Smooth muscle cell (in vitro differentiated cells): Measurements from ENCODE around the gene CNRIP1. TPM values are rescaled to one million over a fixed set of nuclear protein-coding genes. Genes with fewer than 3 reads are reported as not detected.
A peak's percentile ranks its signal among the peaks of the same experiment; 100 is the strongest.

Experiments
- DNase-seq: peaks from one replicate; lab custom pipeline; 2025; ENCODE audit not compliant: unreplicated experiment; lab: John Stamatoyannopoulos, UW
- H2AFZ ChIP-seq: fragments of 200-600 bp; sonication (generic); 2 replicates; pipeline ENCODE4 v1.6.0; 2016; ENCODE audit warnings: antibody characterized with exemption, low read depth, mild to moderate bottlenecking
- H3F3A ChIP-seq: fragments of 200-600 bp; sonication (generic); 2 replicates; pipeline ENCODE4 v1.6.0; 2017; ENCODE audit warnings: antibody characterized with exemption, low read depth
- H3K27ac ChIP-seq: fragments of 200-600 bp; sonication (generic); 2 replicates; pipeline ENCODE4 v1.5.1; 2016; ENCODE audit warnings: low read depth, mild to moderate bottlenecking
- H3K27me3 ChIP-seq: fragments of 200-600 bp; sonication (generic); 2 replicates; pipeline ENCODE4 v1.6.1; 2016; ENCODE audit warnings: low read depth, mild to moderate bottlenecking
- H3K36me3 ChIP-seq: fragments of 200-600 bp; sonication (generic); 2 replicates; pipeline ENCODE4 v1.5.1; 2016; ENCODE audit warnings: low read depth
- H3K4me1 ChIP-seq: fragments of 200-600 bp; sonication (generic); 2 replicates; pipeline ENCODE4 v1.5.1; 2016; ENCODE audit warnings: low read depth
- H3K4me2 ChIP-seq: fragments of 200-600 bp; sonication (generic); 2 replicates; pipeline ENCODE4 v1.6.0; 2016; ENCODE audit warnings: mild to moderate bottlenecking
- H3K4me3 ChIP-seq: fragments of 200-600 bp; sonication (generic); 2 replicates; pipeline ENCODE4 v1.5.1; 2016; ENCODE audit warnings: mild to moderate bottlenecking
- H3K79me2 ChIP-seq: fragments of 200-600 bp; sonication (generic); 2 replicates; pipeline ENCODE4 v1.6.0; 2016; ENCODE audit warnings: low read depth, mild to moderate bottlenecking
- H3K9ac ChIP-seq: fragments of 200-600 bp; sonication (generic); 2 replicates; pipeline ENCODE4 v1.6.0; 2016; ENCODE audit warnings: low read depth
- H3K9me3 ChIP-seq: fragments of 200-600 bp; sonication (generic); replicated peaks from 2 replicates; pipeline ENCODE4 v1.5.1; 2016; ENCODE audit warnings: low read depth
- H4K20me1 ChIP-seq: fragments of 200-600 bp; sonication (generic); 2 replicates; pipeline ENCODE4 v1.6.0; 2016; ENCODE audit warnings: low read depth
- WGBS: methylation state at CpG from one replicate; pipeline ENCODE4 v1.1.7; 2016; ENCODE audit warnings: low lambda C conversion rate; 5-methylcytosine and 5-hydroxymethylcytosine counted together
- polyA plus RNA-seq: library from polyadenylated mRNA; unstranded; fragments of >200 nt; fragmentation: Nextera tagmentation; extraction: Ambion mirVana; gene quantifications from 2 replicates; pipeline ENCODE4 v1.2.1, GENCODE V29; 2016
- total RNA-seq: library from RNA; depleted of rRNA; stranded (reverse); fragments of >200 nt; gene quantifications from 2 replicates; pipeline ENCODE4 v1.2.3, GENCODE V29; 2014
- TF ChIP-seq, protein P1 (sequence below): fragments of 200-600 bp; sonication (generic); IDR thresholded peaks from 2 replicates; pipeline ENCODE4 v1.5.1; 2017; ENCODE audit warnings: borderline replicate concordance, mild to moderate bottlenecking, antibody characterized with exemption; ENCODE audit not compliant: insufficient read depth, poor library complexity, severe bottlenecking

CNRIP1 gene
- total and polyA plus RNA-seq, 2 experiments from 2014 or later = 1.7 to 3.0 TPM

- 11% methylated on average over 11 of the region's 11 CpGs for WGBS
- Histone ChIP-seq H3K27me3 (peaks cover 94% of the 10 kb centered on the region), H3F3A (no peaks in the 10 kb centered on the region), H4K20me1 (no peaks in the 10 kb centered on the region), H2AFZ (no peak overlapping the region), H3K36me3 (no peaks in the 10 kb centered on the region), H3K4me2 (peak overlapping the region; percentile 91), H3K9ac (no peak overlapping the region), H3K9me3 (no peaks in the 10 kb centered on the region), H3K4me3 (peak overlapping the region; percentile 58), H3K4me1 (peaks cover 6% of the 10 kb centered on the region), H3K79me2 (no peaks in the 10 kb centered on the region), H3K27ac (no peak overlapping the region)
- TF ChIP-seq, protein P1, sequence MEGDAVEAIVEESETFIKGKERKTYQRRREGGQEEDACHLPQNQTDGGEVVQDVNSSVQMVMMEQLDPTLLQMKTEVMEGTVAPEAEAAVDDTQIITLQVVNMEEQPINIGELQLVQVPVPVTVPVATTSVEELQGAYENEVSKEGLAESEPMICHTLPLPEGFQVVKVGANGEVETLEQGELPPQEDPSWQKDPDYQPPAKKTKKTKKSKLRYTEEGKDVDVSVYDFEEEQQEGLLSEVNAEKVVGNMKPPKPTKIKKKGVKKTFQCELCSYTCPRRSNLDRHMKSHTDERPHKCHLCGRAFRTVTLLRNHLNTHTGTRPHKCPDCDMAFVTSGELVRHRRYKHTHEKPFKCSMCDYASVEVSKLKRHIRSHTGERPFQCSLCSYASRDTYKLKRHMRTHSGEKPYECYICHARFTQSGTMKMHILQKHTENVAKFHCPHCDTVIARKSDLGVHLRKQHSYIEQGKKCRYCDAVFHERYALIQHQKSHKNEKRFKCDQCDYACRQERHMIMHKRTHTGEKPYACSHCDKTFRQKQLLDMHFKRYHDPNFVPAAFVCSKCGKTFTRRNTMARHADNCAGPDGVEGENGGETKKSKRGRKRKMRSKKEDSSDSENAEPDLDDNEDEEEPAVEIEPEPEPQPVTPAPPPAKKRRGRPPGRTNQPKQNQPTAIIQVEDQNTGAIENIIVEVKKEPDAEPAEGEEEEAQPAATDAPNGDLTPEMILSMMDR = no peak
- DNase-seq = no peak
These were observed 431 bp upstream of the CNRIP1 start for GRCh38 chr2:68320118-68320641.

GRCh38 chr2:68318914-68319397 lies 793 bp downstream of the CNRIP1 start:
- Histone ChIP-seq H3K9me3 (no peaks in the 10 kb centered on the region), H3K79me2 (no peaks in the 10 kb centered on the region), H3K9ac (no peak overlapping the region), H3K4me1 (peaks cover 6% of the 10 kb centered on the region), H3K4me2 (peak overlapping the region; percentile 91), H3K27ac (no peak overlapping the region), H3F3A (no peaks in the 10 kb centered on the region), H3K4me3 (peak overlapping the region; percentile 58), H3K27me3 (peaks cover 86% of the 10 kb centered on the region), H3K36me3 (no peaks in the 10 kb centered on the region), H2AFZ (peak overlapping the region; percentile 93), H4K20me1 (no peaks in the 10 kb centered on the region)
- TF ChIP-seq, protein P1 = no peak
- no peak for DNase-seq
- 2% methylated on average over 27 of the region's 27 CpGs for WGBS

- Histone ChIP-seq H3K4me2 (peak overlapping the region; percentile 91), H3K79me2 (no peaks in the 10 kb centered on the region), H3K36me3 (no peaks in the 10 kb centered on the region), H3K27me3 (peaks cover 79% of the 10 kb centered on the region), H3K9me3 (no peaks in the 10 kb centered on the region), H3K9ac (no peak overlapping the region), H2AFZ (peak overlapping the region; percentile 93), H3F3A (no peaks in the 10 kb centered on the region), H4K20me1 (no peaks in the 10 kb centered on the region), H3K27ac (no peak overlapping the region), H3K4me1 (peaks cover 6% of the 10 kb centered on the region), H3K4me3 (peak overlapping the region; percentile 58)
- WGBS = 24% methylated on average over 27 of the region's 27 CpGs
- TF ChIP-seq, protein P1 = no peak
- no peak for DNase-seq
These were observed 1.5 kb downstream of the CNRIP1 start for GRCh38 chr2:68317971-68318913.
